ENCODE measurements around the gene SLC15A5.

DNA sequence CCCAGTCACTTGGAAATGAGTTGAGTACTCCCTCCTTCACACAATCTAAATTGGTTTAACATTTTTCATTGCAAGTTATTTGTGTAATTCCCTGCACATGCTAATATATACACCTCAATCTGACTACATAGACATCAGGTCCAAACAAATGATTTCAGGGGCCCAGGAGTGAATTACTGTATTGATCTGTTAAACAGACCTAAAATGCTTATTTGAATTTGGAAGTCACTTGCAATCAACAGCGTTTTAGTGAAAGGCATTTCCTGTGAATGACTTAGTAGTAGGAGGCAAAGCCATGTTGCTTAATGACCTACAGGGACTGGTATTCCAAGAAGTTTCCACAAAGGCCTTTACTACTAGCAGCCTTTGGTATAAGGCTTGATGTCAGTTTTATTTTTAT is 22.6 kb upstream of the SLC15A5 start:
- TF ChIP-seq CTCF (IDR thresholded peaks at IDR 0.05) (no peak), POLR2A (IDR thresholded peaks at IDR 0.05) (no peak)

Measured in Peyer's patch (tissue), 4 donors.